NCI-H774 (cell line): ENCODE data around the gene SPATA24.
"Not testable (repeated sequence)": the region's sequence is repeated elsewhere in the genome, so short reads cannot be mapped to it uniquely, and the experiment has no call there.

ENCODE experiments used
- DNase-seq: peaks from one replicate; lab custom pipeline; 2025; lab: John Stamatoyannopoulos, UW

Gene SPATA24

DNA sequence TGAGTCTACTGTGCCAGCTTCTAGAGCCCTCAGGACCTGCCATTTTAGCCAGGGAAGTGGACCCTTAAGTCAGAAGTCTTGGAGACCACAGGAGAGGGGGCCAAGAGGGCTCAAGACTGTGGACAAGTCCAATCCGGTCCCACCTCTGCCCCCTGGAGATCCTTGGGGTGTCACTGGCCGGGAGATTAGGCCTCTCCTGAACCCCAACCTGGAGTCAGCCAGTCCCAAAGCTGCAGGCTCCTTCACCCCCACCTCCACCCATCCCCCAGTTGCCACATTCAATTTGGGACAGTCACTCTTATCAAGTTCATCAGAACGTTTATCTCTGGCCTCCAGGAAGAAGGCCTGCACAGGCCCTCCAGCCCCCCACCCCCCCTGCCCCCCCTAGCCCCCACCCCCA is 21.1 kb downstream of the SPATA24 start:
- no peak for DNase-seq

DNA sequence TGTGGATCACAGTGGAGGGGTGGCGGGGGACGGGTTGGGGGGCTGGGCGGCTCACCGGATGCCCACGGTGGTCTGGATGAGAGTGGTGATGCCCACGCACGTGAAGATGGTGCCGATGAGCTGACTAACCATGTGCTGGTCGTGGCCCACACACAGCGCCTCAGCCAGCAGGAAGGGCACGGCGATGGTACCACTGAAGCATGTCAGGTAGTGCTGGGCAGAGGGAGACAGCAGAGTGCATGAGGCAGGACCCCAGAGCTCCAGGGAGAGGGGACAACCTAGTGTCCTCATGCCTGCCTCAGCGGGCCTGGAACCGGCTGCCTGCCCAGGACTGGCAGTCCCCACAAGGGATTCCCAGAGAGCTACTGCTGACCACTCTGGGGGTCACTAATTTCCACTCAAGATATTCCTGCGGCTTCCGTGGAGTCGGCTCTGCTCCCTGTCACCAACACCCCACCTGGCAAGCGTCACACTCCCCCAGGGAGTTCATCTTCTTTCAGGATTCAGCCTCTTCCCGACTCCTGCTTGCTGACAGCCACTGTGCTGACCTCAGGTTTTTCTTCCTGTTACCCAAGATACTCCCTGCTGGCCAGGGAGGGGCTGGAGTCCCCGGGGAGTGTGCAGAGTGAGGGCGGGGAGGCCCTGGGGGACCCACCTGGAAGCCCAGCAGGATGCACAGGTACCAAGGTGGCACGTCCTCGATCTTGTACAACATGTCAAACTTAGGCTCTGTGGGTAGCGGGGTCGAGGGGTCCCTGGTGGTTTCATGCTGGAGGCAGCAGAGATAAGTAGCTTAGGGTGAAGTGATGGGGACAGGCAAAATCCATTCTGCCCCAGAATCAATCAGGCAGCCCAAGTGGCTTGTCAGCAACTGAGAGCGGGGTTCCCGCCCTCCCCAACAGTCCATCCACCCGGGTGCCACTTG is 21.8 kb downstream of the SPATA24 start:
- DNase-seq, result no peak

GRCh38 chr5:139379626-139380449 is 24.1 kb downstream of the SPATA24 start:
- DNase-seq, result no peak

DNA sequence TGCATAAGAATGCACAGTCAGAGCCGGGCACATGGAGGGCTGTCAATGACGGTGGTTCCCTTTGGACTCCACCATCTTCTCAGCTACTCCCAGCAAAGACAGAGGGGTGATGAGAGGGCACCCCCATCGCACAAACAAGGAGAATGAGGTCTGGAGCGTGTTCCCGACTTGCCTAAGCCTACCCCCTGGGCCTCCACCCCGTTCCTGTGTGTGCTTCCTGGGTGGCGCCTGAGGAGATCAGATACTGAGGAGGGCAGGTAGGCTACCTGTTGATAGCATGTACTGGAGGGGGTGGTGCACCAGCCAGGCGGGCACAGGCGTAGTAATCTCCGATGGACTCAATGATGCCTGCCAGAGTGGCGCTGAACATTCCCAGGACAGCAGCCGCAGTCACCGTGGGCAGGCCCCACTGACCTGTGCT is 24.9 kb downstream of the SPATA24 start:
- no peak for DNase-seq

GRCh38 chr5:139378101-139378825 is 25.6 kb downstream of the SPATA24 start:
- DNase-seq, result no peak

- DNase-seq, result no peak
Observed at GRCh38 chr5:139377226-139377625, 26.7 kb downstream of the SPATA24 start.

DNA sequence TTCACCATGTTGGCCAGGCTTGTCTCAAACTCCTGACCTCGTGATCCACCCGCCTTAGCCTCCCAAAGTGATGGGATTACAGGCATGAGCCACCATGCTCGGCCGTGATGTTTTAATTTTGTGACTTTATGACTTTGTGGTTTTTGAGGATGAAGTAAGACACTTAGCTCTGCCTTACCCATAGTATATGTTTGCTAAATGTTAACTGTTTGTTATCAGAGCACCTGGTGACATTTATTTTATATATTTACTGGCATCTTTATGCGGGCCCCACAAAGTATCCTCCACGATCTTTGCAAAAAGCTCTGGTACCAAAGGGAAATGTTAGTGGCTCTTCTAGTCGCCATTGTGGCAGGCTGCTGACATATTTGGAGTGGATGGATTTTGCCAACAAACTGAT is 27.5 kb downstream of the SPATA24 start:
- no peak for DNase-seq

DNA sequence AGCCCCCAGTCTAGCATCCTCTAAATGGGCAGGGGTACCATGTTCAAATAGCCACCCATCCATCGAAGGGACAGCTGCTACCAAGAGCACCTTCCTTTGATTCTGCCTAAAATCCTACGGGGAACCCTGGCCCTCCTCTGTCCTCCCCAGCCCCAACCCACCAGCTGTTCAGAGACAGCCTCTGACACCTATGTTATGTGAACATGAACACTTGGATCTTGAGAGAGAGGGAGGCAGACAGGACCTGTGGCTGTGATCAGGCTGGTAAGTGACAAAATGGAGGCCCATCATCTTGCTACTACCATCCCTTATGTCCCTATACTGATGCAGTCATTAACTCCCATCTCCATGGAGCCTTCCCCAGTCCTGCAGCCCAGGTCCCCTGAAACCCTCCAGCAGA is 29.0 kb downstream of the SPATA24 start:
- DNase-seq, result no peak

GRCh38 chr5:139371482-139372435 is 32.1 kb downstream of the SPATA24 start:
- DNase-seq, result no peak

- no peak for DNase-seq
Observed at GRCh38 chr5:139369181-139369580, 34.7 kb downstream of the SPATA24 start.

DNA sequence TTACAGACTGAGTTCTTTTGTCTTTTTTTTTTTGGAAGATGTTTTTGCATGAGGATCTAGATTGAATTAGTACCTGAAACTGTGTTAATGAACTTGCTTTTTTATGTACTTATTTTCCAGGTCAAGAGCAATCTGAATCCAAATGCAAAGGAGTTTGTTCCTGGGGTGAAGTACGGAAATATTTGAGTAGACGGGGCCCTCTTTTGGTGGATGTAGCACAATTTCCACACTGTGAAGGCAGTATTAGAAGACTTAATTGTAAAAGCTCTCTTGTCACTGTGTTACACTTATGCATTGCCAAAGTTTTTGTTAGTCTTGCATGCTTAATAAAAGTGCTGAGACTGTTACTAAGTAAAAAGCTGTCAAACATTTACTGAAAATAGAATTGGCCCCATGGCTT is 35.3 kb downstream of the SPATA24 start:
- no peak for DNase-seq

DNA sequence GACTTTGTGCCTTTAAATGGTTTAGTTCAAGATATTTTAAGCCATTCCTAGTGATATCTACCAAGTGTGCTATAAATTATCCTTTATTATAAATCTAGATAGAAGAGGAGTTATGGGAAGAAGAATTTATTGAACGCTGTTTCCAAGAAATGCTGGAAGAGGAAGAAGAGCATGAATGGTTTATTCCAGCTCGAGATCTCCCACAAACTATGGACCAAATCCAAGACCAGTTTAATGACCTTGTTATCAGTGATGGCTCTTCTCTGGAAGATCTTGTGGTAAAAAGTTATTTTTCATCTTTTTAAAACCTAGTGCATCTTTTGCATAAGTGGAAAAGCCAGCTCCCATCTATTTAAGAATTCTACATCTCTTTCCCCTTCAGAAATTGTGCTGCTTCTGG is 39.4 kb downstream of the SPATA24 start:
- no peak for DNase-seq

DNA sequence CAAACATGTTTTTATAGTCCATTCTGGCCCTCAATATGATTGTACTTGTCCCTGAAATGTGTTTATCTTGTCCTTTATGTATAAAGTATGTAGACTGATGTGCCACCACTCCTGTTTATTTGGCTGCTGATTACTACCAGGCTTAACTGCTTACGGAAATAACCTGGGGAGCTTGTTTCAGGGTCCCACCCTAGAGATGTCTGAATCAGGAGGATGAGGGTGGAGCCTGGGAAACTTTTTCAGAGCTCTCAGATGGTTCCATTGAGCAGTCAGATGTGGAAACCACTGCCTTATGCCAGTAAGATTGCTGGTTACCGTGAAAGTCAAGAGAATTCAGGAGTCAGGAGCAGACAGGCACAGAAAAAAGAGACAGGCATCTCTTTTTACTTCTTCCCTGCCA is 40.0 kb downstream of the SPATA24 start:
- DNase-seq, result no peak

GRCh38 chr5:139361835-139362429 is 42.0 kb downstream of the SPATA24 start:
- DNase-seq, result no peak

- no peak for DNase-seq
Observed at GRCh38 chr5:139360384-139360783, 43.5 kb downstream of the SPATA24 start.

DNA sequence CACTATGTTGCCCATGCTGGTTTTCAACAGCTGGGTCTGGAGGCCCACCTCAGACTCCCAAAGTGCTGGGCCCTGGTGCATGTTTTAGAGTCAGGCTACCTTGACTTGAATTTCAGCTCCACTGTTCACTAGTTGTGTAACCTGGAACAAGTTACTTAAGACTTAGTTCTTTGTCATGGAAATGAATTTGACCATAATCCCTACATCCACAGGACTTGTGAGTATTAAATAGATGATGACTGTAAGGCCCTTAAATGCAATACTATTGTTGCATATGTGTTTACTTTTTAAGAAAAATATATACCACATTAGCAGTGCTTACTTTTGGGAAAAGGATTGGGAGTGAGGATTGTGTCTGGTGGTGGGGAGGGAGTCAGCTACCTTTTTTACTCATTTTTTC is 45.8 kb downstream of the SPATA24 start:
- DNase-seq, result no peak

DNA sequence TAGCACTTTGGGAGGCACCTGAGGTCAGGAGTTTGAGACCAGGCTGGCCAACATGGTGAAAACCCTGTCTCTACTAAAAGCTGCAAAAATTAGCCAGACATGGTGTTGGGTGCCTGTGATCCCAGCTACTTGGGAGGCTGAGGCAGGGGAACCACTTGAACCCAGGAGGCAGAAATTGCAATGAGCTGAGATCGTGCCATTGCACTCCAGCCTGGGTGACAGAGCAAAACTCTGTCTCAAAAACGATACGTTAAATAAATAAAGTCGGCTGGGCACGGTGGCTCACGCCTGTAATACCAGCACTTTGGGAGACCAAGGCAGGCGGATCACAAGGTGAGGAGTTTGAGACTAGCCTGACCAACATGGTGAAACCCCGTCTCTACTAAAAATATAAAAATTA is 48.0 kb downstream of the SPATA24 start:
- not testable (repeated sequence) for DNase-seq

GRCh38 chr5:139354186-139354585 is 49.7 kb downstream of the SPATA24 start:
- DNase-seq, result no peak

- not testable (repeated sequence) for DNase-seq
Observed at GRCh38 chr5:139347863-139348262, 56.0 kb downstream of the SPATA24 start.
